GM11168 (cell line): Measurements from ENCODE around the gene TRAF3.

ENCODE experiments used
- in situ Hi-C: fragments of 300-500 bp; cut with MboI; formaldehyde crosslinking; loops from one replicate; pipeline ENCODE4 v1.12.0; 2022; ENCODE audit warnings: low sequenced_read_pairs; ENCODE audit not compliant: unreplicated experiment

The TRAF3 gene

GRCh38 chr14:102928412-102929240, 151.4 kb downstream of the TRAF3 start:
- in situ Hi-C loops, result no loop called here

DNA sequence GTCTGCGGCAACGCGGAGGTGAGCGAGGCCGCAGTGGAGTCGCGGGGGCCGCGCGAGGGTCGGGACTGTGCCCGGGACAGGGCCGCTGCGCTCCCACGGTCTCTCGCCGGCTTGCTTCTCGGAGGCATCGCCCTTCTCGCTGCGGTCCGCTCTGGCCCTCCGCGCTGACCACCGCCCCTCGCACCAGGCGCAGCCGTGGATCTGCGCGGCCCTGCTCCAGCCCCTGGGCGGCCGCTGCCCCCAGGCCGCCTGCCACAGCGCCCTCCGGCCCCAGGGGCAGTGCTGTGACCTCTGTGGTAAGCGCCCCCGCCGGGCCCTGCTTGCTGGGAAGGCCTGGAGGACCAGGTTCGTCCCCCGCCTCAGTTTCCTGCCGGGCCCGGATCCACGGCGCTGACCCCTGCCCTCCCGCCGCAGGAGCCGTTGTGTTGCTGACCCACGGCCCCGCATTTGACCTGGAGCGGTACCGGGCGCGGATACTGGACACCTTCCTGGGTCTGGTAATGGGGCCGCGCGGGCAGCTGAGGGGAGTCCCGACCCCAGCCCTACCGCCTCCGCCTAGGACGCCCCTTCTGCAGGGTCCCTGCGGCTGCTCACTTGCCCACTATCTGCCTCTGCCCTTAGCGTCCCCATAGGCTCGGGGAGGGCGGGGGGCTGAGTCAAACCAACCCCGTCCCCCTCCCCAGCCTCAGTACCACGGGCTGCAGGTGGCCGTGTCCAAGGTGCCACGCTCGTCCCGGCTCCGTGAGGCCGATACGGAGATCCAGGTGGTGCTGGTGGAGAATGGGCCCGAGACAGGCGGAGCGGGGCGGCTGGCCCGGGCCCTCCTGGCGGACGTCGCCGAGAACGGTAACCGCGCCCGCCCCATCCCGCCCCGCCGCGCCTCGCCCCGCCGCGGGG, 152.2 kb downstream of the TRAF3 start:
- in situ Hi-C loops, result no loop called here

DNA sequence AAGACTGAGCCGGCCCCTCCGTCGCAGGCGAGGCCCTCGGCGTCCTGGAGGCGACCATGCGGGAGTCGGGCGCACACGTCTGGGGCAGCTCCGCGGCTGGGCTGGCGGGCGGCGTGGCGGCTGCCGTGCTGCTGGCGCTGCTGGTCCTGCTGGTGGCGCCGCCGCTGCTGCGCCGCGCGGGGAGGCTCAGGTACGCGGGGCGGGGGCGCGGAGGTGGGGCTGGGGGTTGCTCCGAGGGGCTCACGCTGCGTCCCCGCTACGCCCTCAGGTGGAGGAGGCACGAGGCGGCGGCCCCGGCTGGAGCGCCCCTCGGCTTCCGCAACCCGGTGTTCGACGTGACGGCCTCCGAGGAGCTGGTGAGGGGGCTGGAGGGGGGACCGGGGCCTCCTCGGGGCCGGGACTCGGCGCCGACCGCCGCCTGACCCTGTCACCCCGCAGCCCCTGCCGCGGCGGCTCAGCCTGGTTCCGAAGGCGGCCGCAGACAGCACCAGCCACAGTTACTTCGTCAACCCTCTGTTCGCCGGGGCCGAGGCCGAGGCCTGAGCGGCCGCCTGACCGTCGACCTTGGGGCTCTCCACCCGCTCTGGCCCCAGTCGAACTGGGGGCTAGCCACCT, 153.0 kb downstream of the TRAF3 start:
- in situ Hi-C loops, result no loop called here

DNA sequence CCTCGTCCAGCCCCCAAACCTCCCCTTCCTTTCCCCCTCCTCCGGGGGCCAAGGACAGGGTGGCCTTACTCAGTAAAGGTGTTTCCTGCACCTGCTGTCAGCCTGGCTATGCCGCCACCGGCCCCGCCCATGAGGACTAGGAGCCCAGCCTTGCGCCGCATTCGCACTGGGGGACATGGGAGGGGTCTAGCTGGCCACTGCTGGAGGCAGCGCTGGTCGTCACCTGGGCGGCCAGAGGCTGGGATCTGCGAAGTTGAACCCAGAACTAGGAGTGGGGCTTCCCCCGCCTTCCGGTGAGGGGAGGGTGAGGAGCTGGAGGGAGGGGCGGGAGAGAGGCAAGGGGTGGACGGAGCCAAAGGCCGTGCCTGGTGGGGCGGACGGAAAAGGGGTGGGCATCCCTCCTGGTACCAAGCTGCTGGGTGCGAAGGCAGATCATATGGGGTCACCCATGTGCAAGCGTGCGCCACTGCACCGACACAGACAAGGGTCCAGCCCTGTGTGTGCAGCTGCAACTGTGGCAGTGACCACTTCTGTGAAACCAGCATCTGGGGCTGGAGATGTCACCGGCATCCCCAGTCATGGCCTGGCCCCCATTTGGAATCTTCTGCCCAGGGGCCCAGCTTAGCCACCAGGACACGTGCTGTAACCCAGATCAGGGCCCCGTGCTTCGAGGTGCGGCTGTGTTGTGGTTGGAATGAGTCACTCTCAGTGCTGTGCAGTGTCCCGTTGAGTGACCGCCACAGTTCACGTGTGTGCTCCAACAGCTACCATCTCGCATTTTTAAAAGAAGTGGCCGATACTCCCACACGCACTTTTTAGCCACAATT, 153.7 kb downstream of the TRAF3 start:
- in situ Hi-C loops, result no loop called here

DNA sequence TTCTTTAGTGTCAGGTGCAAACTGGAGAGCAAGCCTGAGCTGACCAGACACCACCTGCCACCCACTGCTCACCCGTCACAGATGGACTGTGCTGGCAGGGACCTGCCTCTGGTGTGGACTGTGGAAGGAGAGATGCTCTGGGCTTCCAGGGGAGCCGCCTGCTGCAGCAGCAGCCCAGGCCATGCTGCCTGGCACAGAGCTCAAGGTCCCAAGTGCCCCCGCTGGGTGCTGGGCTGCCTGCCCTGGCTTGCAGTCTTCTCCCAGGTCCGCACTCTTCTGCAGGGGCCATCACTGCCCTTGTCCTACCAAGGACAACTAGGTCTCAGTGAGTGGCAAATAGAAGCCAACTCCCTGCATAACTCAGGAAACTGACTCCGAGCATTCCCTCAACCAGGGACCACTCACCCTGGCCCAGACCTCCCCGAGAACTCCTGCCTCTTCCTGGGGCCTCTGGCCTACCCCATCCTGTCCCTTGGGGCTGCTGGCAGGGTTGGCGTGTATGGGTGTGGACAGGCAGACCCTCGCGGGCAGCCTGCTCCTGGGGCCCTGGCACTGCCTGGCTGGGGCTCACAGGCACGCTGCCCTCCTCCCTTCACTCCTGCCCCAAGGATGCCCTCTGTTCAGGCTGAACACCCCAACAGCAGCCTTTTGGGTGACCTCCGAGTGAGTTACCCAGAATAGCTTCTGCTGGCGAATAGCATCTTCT, 154.5 kb downstream of the TRAF3 start:
- in situ Hi-C loops, result no loop called here

DNA sequence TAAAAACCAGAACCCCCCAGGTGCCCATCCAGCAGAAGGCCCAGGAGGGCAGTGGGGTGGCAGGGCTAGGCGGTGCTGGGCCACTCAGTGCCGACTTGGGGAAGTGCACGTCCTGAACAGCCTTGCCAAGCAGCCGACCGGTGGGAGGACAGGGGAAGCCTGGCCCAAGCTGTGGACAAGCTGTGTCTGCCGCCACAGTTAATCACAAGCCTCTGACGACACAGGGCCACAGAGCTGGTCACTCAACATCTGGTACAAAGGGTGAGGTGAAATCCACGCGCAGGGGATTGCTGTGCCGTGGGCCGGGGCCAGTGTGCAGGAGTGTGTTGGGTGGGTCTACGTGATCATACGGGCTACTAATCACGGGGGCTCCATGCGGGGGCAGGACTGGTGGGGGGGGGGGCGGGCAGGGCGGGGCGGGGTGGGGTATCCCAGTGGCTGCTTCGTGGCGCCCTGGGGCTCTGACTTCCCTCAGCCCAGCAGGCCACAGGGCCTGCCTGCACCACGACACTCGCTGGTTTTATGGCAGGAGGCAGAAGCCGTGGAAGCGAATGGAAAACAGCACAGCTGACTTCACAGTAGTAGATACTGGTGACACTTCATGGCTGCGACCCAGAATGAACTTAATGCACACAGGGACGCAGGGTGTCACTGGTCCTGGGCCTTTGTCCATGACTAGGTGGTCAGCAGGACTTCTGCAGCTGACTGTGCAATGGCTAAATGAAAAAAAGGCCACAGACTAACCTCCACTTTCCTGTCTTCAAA, 155.4 kb downstream of the TRAF3 start:
- in situ Hi-C loops, result no loop called here

DNA sequence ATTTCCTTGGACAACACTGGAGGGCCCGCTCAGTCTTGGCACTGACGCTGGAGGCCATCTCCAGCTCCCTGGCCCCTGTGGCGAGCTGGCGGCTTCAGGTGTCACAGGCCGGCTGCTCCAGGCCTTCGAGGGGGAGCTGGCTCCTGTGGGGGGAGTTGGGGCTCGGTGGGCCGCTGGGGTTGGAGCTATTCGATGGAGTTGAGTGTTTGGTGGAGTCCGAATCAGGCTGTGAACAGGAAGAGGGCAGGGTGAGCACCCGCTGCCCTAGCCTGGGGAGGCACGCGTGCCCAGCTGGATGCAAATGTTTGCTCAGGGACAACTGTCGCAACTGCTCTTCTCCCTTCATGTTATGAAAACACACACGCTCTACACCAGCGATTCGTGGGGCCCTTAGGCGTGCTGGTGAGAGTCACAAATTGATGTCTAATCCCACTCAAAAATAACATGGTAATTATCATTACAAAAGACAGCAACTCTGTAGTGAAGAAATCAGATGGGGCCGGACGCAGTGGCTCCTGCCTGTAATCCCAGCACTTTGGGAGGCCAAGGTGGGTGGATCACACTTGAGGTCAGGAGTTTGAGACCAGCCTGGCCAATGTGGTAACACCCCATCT, 156.5 kb downstream of the TRAF3 start:
- in situ Hi-C loops, result no loop called here

DNA sequence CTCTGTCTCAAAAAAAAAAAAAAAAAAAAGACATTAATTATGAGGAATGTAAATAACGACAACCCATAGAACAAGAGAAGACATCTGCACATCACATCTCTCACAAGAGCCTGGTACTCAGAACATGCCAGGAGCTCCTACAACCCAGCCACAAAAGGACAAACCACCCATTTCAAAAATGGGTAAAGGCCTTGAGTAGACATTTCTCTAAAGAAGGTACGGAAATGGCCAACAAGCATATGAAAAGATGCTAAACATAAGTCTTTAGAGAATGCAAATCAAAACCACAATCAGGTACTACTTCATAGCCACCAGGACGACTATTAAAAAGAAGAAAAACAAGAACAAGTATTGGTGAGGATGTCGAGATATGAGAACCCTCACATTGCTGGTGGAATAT, 158.5 kb downstream of the TRAF3 start:
- in situ Hi-C loops, result no loop called here

DNA sequence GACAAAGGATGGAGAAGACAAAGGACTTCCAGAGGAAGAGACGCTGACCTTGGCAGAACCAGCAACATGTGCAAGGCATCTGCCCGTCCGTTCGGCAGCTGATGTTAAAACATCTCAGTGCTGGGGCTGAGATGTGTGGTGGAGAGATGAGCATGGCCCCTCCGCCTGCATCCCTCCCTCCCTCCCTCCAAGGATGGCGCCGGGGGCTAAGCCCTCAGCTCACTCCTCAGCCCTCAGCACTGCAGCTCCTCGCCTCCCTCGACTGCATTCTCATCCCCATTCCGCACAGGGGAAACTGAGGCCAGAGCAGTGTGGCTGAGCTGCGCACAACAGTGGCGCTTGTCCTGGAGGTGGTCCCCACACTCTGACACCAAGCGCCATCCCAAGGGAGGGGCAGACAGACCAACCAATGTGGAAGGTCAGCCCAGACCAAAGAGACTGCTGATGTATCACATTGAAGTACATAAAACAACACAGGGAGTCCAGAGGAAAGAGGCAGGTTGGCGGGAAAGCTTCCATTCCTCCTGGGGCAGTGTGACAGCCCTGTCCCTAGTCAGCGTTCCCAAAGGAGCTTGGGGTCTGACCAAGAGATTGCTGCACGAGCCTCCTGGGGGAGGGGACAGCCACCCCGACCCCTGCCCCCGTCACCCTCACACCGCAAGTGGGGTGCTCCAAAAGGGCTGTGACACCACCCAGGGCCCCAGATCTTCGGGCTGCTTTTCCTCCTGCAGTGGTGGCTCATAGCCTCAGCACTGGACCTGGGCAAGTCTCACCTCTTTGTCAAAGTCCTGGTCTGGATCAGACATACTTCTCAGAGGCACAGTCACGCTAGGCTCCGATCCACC, 160.3 kb downstream of the TRAF3 start:
- in situ Hi-C loops, result no loop called here

DNA sequence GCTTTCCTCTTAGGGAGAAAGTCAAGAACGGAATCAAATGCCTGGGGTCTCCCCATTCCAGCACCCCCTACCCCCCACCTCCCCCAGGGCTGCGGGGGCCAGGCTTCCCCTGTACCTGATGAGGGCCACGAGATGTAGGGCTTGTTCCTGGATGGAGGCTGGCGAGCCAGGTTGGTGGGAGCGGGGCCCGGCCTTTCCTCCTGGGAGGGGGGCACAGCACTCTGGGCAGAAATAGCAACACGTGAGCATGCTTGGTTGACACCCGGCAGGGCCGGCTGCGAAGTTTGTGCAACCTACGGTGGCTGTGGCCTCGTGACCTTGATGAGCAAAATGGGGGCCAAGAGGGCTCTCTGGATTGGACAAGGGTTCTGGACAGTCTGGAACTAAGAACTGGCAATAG, 160.9 kb downstream of the TRAF3 start:
- in situ Hi-C loops, result no loop called here

- in situ Hi-C loops, result no loop called here
Observed at GRCh38 chr14:102939329-102939728, 162.1 kb downstream of the TRAF3 start.

- in situ Hi-C loops, result no loop called here
Observed at GRCh38 chr14:102939820-102940561, 162.7 kb downstream of the TRAF3 start.

DNA sequence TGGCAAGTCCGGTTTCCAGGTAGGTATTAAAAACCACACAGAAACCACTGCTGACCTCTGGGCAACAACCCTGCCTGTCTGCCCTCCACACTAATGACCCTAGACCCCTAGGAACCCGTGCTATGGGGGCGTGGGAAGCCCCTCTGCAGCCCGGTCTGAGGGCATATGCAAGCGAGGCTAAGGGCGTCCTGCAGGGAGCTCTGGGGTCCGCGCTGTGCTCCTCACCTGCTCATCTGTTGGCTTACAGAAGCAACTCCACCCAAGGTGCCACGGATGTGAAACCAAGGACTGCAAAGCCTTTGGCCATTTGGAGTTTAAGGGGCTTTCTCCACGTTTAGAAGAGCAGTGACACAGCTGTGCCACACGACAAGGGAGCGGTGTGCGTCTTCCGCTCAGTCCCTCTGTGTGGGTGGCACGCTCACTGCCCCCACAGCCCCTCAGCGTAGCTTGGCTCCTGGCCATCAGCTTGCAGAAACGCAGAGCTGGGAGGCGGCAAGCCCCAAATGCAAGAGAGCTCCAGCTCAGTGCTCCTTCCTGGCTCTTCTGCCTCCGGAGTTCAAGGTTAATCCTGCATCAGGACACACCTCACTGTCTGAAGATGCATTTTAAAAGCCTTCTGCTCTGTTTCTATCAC, 163.6 kb downstream of the TRAF3 start:
- in situ Hi-C loops, result no loop called here

GRCh38 chr14:102941419-102942011, 164.3 kb downstream of the TRAF3 start:
- in situ Hi-C loops, result no loop called here

DNA sequence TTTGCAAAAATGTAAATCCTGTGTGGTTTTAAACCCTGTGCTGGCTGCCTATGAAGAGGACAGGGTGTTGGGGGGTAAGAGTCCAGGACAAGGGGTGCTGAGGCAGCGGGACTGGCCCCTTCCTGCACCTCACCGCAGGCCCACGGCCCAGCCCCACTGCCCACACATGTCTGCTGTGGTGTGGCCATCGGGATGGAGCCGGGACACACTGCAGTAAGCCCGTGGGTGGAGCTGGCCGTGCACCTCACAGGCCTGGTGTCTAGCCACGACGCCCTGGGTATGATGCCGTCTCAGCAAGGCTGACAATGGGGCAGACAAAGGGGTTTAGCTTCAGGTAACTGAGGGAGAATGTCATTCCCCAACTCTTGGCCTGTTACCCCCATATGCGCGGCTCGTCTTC, 164.8 kb downstream of the TRAF3 start:
- in situ Hi-C loops, result no loop called here

DNA sequence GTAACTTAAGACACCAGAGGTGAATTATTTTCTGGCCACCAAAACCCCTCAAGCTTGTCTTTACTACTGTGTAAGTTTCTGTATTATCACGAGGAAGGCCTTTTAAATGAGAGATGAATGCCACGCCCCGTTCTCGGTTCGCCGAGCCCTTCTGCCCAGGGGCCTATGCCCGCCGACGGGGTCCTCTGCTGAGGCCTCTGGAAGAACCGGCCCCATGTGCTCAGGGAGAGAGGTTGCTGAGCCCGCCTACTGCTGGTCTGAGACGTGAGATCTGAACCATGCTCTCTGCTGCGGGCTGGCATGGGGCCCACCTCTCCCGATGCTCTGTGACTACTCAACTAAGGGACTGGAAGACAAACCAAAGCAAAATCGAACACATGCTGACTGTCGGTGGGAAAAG, 166.2 kb downstream of the TRAF3 start:
- in situ Hi-C loops, result no loop called here
